ENCODE data around the gene RAP2A.

The RAP2A gene

GRCh38 chr13:97456047-97456446 lies 22.1 kb downstream of the RAP2A start:
- no peak for TF ChIP-seq CTCF (IDR thresholded peaks at IDR 0.05; ENCODE audit: low read depth, low read length, missing control alignments)
- DNase-seq (ENCODE audit: extremely low read depth, low read depth), result no peak
- no peak overlapping the region for H3K4me3 ChIP-seq (replicated peaks; ENCODE audit: low read depth, low read length)

- no peak overlapping the region for H3K4me3 ChIP-seq (replicated peaks; ENCODE audit: low read depth, low read length)
- no peak for DNase-seq (ENCODE audit: extremely low read depth, low read depth)
- TF ChIP-seq CTCF (IDR thresholded peaks at IDR 0.05; ENCODE audit: low read depth, low read length, missing control alignments), result no peak
Measured at GRCh38 chr13:97459215-97459777, 25.3 kb downstream of the RAP2A start.

- DNase-seq (ENCODE audit: extremely low read depth, low read depth), result no peak
- H3K4me3 ChIP-seq (replicated peaks; ENCODE audit: low read depth, low read length), result no peak overlapping the region
- no peak for TF ChIP-seq CTCF (IDR thresholded peaks at IDR 0.05; ENCODE audit: low read depth, low read length, missing control alignments)
Measured at GRCh38 chr13:97460004-97460775, 26.2 kb downstream of the RAP2A start.

- TF ChIP-seq CTCF (IDR thresholded peaks at IDR 0.05; ENCODE audit: low read depth, low read length, missing control alignments), result no peak
- no peak for DNase-seq (ENCODE audit: extremely low read depth, low read depth)
- no peak overlapping the region for H3K4me3 ChIP-seq (replicated peaks; ENCODE audit: low read depth, low read length)
Measured at GRCh38 chr13:97460853-97461252, 26.9 kb downstream of the RAP2A start.

- H3K4me3 ChIP-seq (replicated peaks; ENCODE audit: low read depth, low read length), result no peak overlapping the region
- no peak for TF ChIP-seq CTCF (IDR thresholded peaks at IDR 0.05; ENCODE audit: low read depth, low read length, missing control alignments)
- DNase-seq (ENCODE audit: extremely low read depth, low read depth), result no peak
Measured at GRCh38 chr13:97464561-97464960, 30.6 kb downstream of the RAP2A start.

- no peak overlapping the region for H3K4me3 ChIP-seq (replicated peaks; ENCODE audit: low read depth, low read length)
- no peak for DNase-seq (ENCODE audit: extremely low read depth, low read depth)
- no peak for TF ChIP-seq CTCF (IDR thresholded peaks at IDR 0.05; ENCODE audit: low read depth, low read length, missing control alignments)
Measured at GRCh38 chr13:97466722-97467121, 32.8 kb downstream of the RAP2A start.
